Renal cortex interstitium (tissue), 3 donors: ENCODE measurements around the gene SPAAR. TPM values are rescaled to one million over a fixed set of nuclear protein-coding genes. Genes with fewer than 3 reads are reported as not detected.

Experiments
- polyA plus RNA-seq, 3 donors: library from polyadenylated mRNA; unstranded; fragments of 120-200 nt; gene quantifications; one replicate each; pipeline ENCODE4 v1.2.1, GENCODE V29; 2013; ENCODE audit not compliant: insufficient read length in 3 of 3

SPAAR gene
- polyA plus RNA-seq, 3 donors, result 1.3 to 1.5 (median 1.3) TPM

Other genes starting within 250 kb of the SPAAR start
- 10 to 100 TPM in 1 of 3 donors, 1 to 10 TPM in 2; 9.3 to 11.5 (median 10.0) TPM for gene ARHGEF39, start 244.3 kb upstream of the SPAAR start, polyA plus RNA-seq
- gene CA9, start 235.6 kb upstream of the SPAAR start, polyA plus RNA-seq, result 1 to 10 TPM in 1 of 3 donors, under 1 TPM in 2; 0.85 to 1.1 (median 0.93) TPM
- 100 to 1,000 TPM; 149 to 194 (median 156) TPM for gene TPM2, start 219.6 kb upstream of the SPAAR start, polyA plus RNA-seq
- 100 to 1,000 TPM; 150 to 192 (median 174) TPM for gene TLN1, start 177.3 kb upstream of the SPAAR start, polyA plus RNA-seq
- gene CREB3, start 176.8 kb upstream of the SPAAR start, polyA plus RNA-seq, result 10 to 100 TPM; 37.4 to 40.2 (median 39.3) TPM
- gene GBA2, start 160.3 kb upstream of the SPAAR start, polyA plus RNA-seq, result 100 to 1,000 TPM in 2 of 3 donors, 10 to 100 TPM in 1; 96.9 to 126 (median 107) TPM
- 10 to 100 TPM; 28.8 to 30.3 (median 29.0) TPM for gene RGP1, start 160.2 kb upstream of the SPAAR start, polyA plus RNA-seq
- gene MSMP, start 155.2 kb upstream of the SPAAR start, polyA plus RNA-seq, result 1 to 10 TPM in 1 of 3 donors, not detected in 2; 1.1 TPM
- gene NPR2, start 117.9 kb upstream of the SPAAR start, polyA plus RNA-seq, result 10 to 100 TPM; 32.0 to 38.0 (median 33.7) TPM
- 1 to 10 TPM; 4.8 to 8.6 (median 6.5) TPM for gene SPAG8, start 97.2 kb upstream of the SPAAR start, polyA plus RNA-seq
- gene HINT2, start 94.4 kb upstream of the SPAAR start, polyA plus RNA-seq, result 10 to 100 TPM; 50.5 to 60.3 (median 58.2) TPM
- under 1 TPM in 2 of 3 donors, not detected in 1; 0.10 to 0.26 TPM for gene FAM221B, start 80.8 kb upstream of the SPAAR start, polyA plus RNA-seq
- 10 to 100 TPM; 24.4 to 36.4 (median 28.9) TPM for gene TMEM8B, start 80.3 kb upstream of the SPAAR start, polyA plus RNA-seq
- gene OR13J1, start 39.1 kb upstream of the SPAAR start, polyA plus RNA-seq, result under 1 TPM in 1 of 3 donors, not detected in 2; 0.11 TPM
- under 1 TPM in 2 of 3 donors, not detected in 1; 0.47 to 0.60 TPM for gene HRCT1, start 3.3 kb upstream of the SPAAR start, polyA plus RNA-seq
- gene OR2S2, start 48.7 kb downstream of the SPAAR start, polyA plus RNA-seq, result not detected
- 10 to 100 TPM; 26.5 to 32.5 (median 29.3) TPM for gene RECK, start 127.4 kb downstream of the SPAAR start, polyA plus RNA-seq
- gene GLIPR2, start 227.2 kb downstream of the SPAAR start, polyA plus RNA-seq, result 10 to 100 TPM; 34.2 to 43.9 (median 40.1) TPM